Measurements from ENCODE around the gene GCC2.

Gene GCC2

GRCh38 chr2:108538000-108538625 lies 89.1 kb downstream of the GCC2 start:
- no peak overlapping the region for H3K27ac ChIP-seq
- no peak for DNase-seq (ENCODE audit: low spot score)
- no peak overlapping the region for H3K4me3 ChIP-seq
- no peak for TF ChIP-seq CTCF (IDR thresholded peaks at IDR 0.05)

- no peak overlapping the region for H3K4me3 ChIP-seq
- no peak for DNase-seq (ENCODE audit: low spot score)
- no peak overlapping the region for H3K27ac ChIP-seq
- TF ChIP-seq CTCF (IDR thresholded peaks at IDR 0.05) = no peak
These were observed 92.4 kb downstream of the GCC2 start for GRCh38 chr2:108541451-108541850.

DNA sequence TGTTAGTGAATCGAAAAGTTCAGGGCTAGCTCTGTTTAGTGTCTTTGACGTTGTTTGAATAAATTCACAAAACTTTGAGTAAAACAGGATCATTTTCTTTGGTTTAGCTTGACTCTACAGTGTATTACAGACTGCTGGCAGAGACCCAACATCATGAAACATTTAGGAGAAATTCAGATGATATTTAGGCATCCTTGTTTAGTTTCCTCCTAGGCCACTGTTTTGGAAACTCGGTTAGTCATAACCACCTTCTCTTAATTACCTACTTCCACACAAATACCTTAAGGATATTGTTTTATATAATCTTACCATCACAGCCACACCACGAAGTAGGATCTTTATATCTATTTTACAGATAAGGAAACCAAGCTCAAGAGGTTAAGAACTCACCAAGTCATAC lies 93.1 kb downstream of the GCC2 start:
- Histone ChIP-seq H3K27ac (no peak overlapping the region), H3K4me3 (no peak overlapping the region)
- TF ChIP-seq CTCF (IDR thresholded peaks at IDR 0.05) = no peak
- DNase-seq (ENCODE audit: low spot score) = no peak

- no peak overlapping the region for H3K4me3 ChIP-seq
- DNase-seq (ENCODE audit: low spot score) = no peak
- H3K27ac ChIP-seq = no peak overlapping the region
- no peak for TF ChIP-seq CTCF (IDR thresholded peaks at IDR 0.05)
These were observed 98.6 kb downstream of the GCC2 start for GRCh38 chr2:108547606-108548005.

- TF ChIP-seq CTCF (IDR thresholded peaks at IDR 0.05) = no peak
These were observed 99.4 kb downstream of the GCC2 start for GRCh38 chr2:108548208-108549003.

GRCh38 chr2:108552566-108552965 lies 103.6 kb downstream of the GCC2 start:
- no peak overlapping the region for H3K27ac ChIP-seq
- DNase-seq (ENCODE audit: low spot score) = no peak
- H3K4me3 ChIP-seq = no peak overlapping the region
- no peak for TF ChIP-seq CTCF (IDR thresholded peaks at IDR 0.05)

More at GRCh38 chr2:108548208-108549003, 99.4 kb downstream of the GCC2 start:
- no peak overlapping the region for H3K27ac ChIP-seq
- H3K4me3 ChIP-seq = no peak overlapping the region
- no peak for DNase-seq (ENCODE audit: low spot score)

Data from coronary artery (tissue), 2 donors.